Subcutaneous abdominal adipose tissue (tissue), 5 donors: Measurements from ENCODE around the gene SLC5A1.
A peak's percentile ranks its signal among the peaks of the same experiment; 100 is the strongest.

Experiments used
- H3K27ac ChIP-seq: one replicate; pipeline ENCODE4 v1.7.0; 2013; ENCODE audit warnings: low read depth, mild to moderate bottlenecking, inconsistent platforms, low read length, moderate library complexity
- H3K27me3 ChIP-seq, 5 donors: one replicate each; pipeline ENCODE4 v1.7.0; 2013; ENCODE audit warnings: low read length in 5 of 5, inconsistent platforms in 1 of 5; ENCODE audit not compliant: control insufficient read depth in 5 of 5, insufficient read depth in 4 of 5
- H3K36me3 ChIP-seq, 5 donors: one replicate each; pipeline ENCODE4 v1.7.0; 2013; ENCODE audit warnings: low read length in 5 of 5; ENCODE audit not compliant: control insufficient read depth in 5 of 5, insufficient read depth in 5 of 5
- H3K4me1 ChIP-seq, 5 donors: one replicate each; pipeline ENCODE4 v1.7.0; 2013; ENCODE audit warnings: low read length in 5 of 5, mild to moderate bottlenecking in 3 of 5, moderate library complexity in 1 of 5; ENCODE audit not compliant: control insufficient read depth in 5 of 5, insufficient read depth in 5 of 5
- H3K4me3 ChIP-seq, 5 donors: one replicate each; pipeline ENCODE4 v1.7.0; 2013; ENCODE audit warnings: low read length in 5 of 5, low read depth in 1 of 5
- H3K9ac ChIP-seq, 5 donors: one replicate each; pipeline ENCODE4 v1.7.0; 2013; ENCODE audit warnings: low read length in 5 of 5, mild to moderate bottlenecking in 4 of 5, moderate library complexity in 3 of 5
- H3K9me3 ChIP-seq, 5 donors: one replicate each; pipeline ENCODE4 v1.7.0; 2013; ENCODE audit warnings: low read length in 5 of 5; ENCODE audit not compliant: control insufficient read depth in 5 of 5
- donor health status: healthy.
- donor health status: healthy.
- donor health status: healthy.
- donor health status: healthy.
- donor health status: healthy.

Gene SLC5A1

GRCh38 chr22:32042924-32043323 lies at the start of gene SLC5A1:
Gene SLC5A1, plus strand, starts transcription at chr22:32043261. Its CDS starts 21 bp downstream, at chr22:32043282.
- Histone ChIP-seq H3K9me3 (no peaks in the 10 kb centered on the region), H3K27ac (no peak within 1 kb of the TSS), H3K4me1 (no peaks in the 10 kb centered on the region), H3K36me3 (no peaks in the 10 kb centered on the region), H3K27me3 (peaks cover 15 to 38% (median 25%) of the 10 kb centered on the region in 5 donors), H3K9ac (no peak within 1 kb of the TSS), H3K4me3 (no peak within 1 kb of the TSS)

GRCh38 chr22:31995046-31995445 lies 48.0 kb upstream of the SLC5A1 start:
- Histone ChIP-seq H3K4me3 (no peak overlapping the region), H3K27ac (no peak overlapping the region), H3K4me1 (no peaks in the 10 kb centered on the region), H3K9me3 (no peaks in the 10 kb centered on the region), H3K36me3 (no peaks in the 10 kb centered on the region), H3K27me3 (peaks cover 0 to 6% (median 0%) of the 10 kb centered on the region in 5 donors), H3K9ac (no peak overlapping the region)

- no peaks in the 10 kb centered on the region for H3K36me3 ChIP-seq
- no peak overlapping the region for H3K9ac ChIP-seq
- H3K27ac ChIP-seq: no peak overlapping the region
- H3K4me1 ChIP-seq: no peaks in the 10 kb centered on the region
- no peaks in the 10 kb centered on the region for H3K27me3 ChIP-seq
- H3K4me3 ChIP-seq: no peak overlapping the region
- no peaks in the 10 kb centered on the region for H3K9me3 ChIP-seq
Observed at GRCh38 chr22:31995807-31996206, 47.3 kb upstream of the SLC5A1 start.

GRCh38 chr22:31998784-31999385 lies 44.2 kb upstream of the SLC5A1 start:
- Histone ChIP-seq H3K4me1 (no peaks in the 10 kb centered on the region), H3K4me3 (no peak overlapping the region), H3K9me3 (no peaks in the 10 kb centered on the region), H3K27me3 (no peaks in the 10 kb centered on the region), H3K27ac (no peak overlapping the region), H3K36me3 (no peaks in the 10 kb centered on the region), H3K9ac (no peak overlapping the region)

- no peak overlapping the region for H3K9ac ChIP-seq
- H3K27me3 ChIP-seq: peaks cover 0 to 3% (median 0%) of the 10 kb centered on the region in 5 donors
- no peak overlapping the region for H3K27ac ChIP-seq
- no peaks in the 10 kb centered on the region for H3K36me3 ChIP-seq
- H3K9me3 ChIP-seq: no peaks in the 10 kb centered on the region
- no peaks in the 10 kb centered on the region for H3K4me1 ChIP-seq
- H3K4me3 ChIP-seq: no peak overlapping the region
Observed at GRCh38 chr22:32000181-32000580, 42.9 kb upstream of the SLC5A1 start.

- H3K27ac ChIP-seq: no peak overlapping the region
- H3K9me3 ChIP-seq: peaks cover 0 to 4% (median 0%) of the 10 kb centered on the region in 5 donors
- H3K9ac ChIP-seq: no peak overlapping the region
- no peaks in the 10 kb centered on the region for H3K4me1 ChIP-seq
- H3K27me3 ChIP-seq: peaks cover 0 to 5% (median 0%) of the 10 kb centered on the region in 5 donors
- H3K4me3 ChIP-seq: no peak overlapping the region
- H3K36me3 ChIP-seq: no peaks in the 10 kb centered on the region
Observed at GRCh38 chr22:32005453-32005852, 37.6 kb upstream of the SLC5A1 start.

- Histone ChIP-seq H3K9me3 (peaks cover 10 to 26% (median 18%) of the 10 kb centered on the region in 5 donors), H3K27me3 (peaks cover 0 to under 1% (median 0%) of the 10 kb centered on the region in 5 donors), H3K4me1 (no peaks in the 10 kb centered on the region), H3K9ac (no peak overlapping the region), H3K4me3 (peak overlapping the region in 1 of 5 donors; percentile 10), H3K27ac (no peak overlapping the region), H3K36me3 (no peaks in the 10 kb centered on the region)
Observed at GRCh38 chr22:32013200-32013599, 29.9 kb upstream of the SLC5A1 start.

- H3K9me3 ChIP-seq: peaks cover 10 to 26% (median 14%) of the 10 kb centered on the region in 5 donors
- peaks cover 0 to 2% (median 0%) of the 10 kb centered on the region in 5 donors for H3K27me3 ChIP-seq
- no peaks in the 10 kb centered on the region for H3K4me1 ChIP-seq
- no peak overlapping the region for H3K27ac ChIP-seq
- H3K9ac ChIP-seq: no peak overlapping the region
- no peaks in the 10 kb centered on the region for H3K36me3 ChIP-seq
- no peak overlapping the region for H3K4me3 ChIP-seq
Observed at GRCh38 chr22:32016081-32016480, 27.0 kb upstream of the SLC5A1 start.

- peaks cover 0 to 2% (median 0%) of the 10 kb centered on the region in 5 donors for H3K27me3 ChIP-seq
- no peaks in the 10 kb centered on the region for H3K36me3 ChIP-seq
- H3K27ac ChIP-seq: no peak overlapping the region
- H3K9ac ChIP-seq: no peak overlapping the region
- no peak overlapping the region for H3K4me3 ChIP-seq
- no peaks in the 10 kb centered on the region for H3K4me1 ChIP-seq
- H3K9me3 ChIP-seq: peaks cover 7 to 19% (median 9%) of the 10 kb centered on the region in 5 donors
Observed at GRCh38 chr22:32018056-32018455, 25.0 kb upstream of the SLC5A1 start.

DNA sequence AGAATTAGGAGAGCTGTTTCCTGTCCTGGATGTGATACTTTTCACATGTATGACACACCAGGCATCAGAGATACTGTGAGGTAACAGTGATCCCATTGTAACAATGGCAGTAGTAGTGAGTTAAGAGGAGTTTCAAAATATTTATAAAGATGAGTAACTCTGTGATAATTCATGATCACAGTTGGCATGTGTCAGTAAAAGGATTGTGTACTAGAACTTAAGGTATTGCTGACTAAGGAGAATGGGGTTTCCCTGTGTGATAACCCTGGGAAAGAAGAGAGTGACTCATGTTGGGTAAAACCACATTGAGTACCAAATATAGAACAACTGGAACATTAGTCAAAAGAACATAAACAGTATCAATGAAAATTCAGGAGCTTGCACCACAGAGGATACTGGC lies 22.9 kb upstream of the SLC5A1 start:
- H3K27ac ChIP-seq: no peak overlapping the region

More for the DNA sequence above, 22.9 kb upstream of the SLC5A1 start:
- Histone ChIP-seq H3K9me3 (peaks cover 0 to 10% (median 0%) of the 10 kb centered on the region in 5 donors), H3K36me3 (no peaks in the 10 kb centered on the region), H3K4me3 (no peak overlapping the region), H3K9ac (no peak overlapping the region), H3K27me3 (peaks cover 0 to 2% (median 0%) of the 10 kb centered on the region in 5 donors), H3K4me1 (no peaks in the 10 kb centered on the region)
